Measurements from ENCODE around the gene KCNC1. TPM values are rescaled to one million over a fixed set of nuclear protein-coding genes. Genes with fewer than 3 reads are reported as not detected.
A peak's percentile ranks its signal among the peaks of the same experiment; 100 is the strongest.

The KCNC1 gene
- total RNA-seq: not detected
- long read RNA-seq: 0 reads

GRCh38 chr11:17734418-17734911 lies at the start of gene KCNC1:
KCNC1 (plus strand) TSS chr11:17734781; CDS start chr11:17736003, 1,222 bp downstream.
- DNase-seq (ENCODE audit: missing footprints): peak; percentile 37
- peak; percentile 27 for ATAC-seq
- intact Hi-C loops (cut with DNase I): loop anchor here (10.0 kb wide), 1 partner anchor 110 kb away; no protein-coding TSS in a partner anchor

DNA sequence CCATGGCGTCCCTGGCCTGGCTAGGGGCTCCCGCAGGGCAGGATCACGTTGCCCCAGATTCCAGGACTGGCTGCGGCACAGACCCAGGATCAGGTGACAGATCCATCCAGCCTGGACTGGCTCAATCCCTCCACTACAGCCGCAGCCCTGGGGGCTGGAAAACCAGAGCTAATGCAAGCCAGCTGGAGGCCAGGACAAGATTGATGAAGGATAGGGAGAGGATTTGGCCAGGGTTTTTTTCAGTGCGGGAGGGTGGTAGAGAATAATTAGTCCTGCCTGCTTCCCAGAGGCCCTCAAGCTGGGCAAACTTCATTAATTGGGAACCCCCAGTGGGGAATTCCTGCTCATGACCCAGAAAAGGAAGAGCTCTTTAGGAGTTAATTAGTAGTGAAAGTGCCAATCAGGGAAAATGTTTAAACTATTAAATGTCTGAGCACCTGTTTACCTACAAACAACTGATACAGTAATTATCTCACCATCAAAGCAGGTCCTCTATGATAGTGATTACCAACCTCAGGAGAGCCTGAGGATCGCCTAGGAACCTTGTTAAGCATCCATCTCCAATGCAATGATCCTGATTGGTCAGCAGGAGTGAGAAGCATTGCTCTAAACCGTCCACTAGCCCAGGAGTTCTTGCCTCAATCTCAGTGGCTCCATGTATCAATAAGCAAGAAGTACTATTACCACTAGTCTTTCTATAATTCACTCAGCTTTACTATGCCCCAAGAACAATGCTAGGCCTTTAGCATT lies 48.2 kb upstream of the KCNC1 start:
- ATAC-seq: no peak
- intact Hi-C loops (cut with DNase I): no loop called here
- no peak for DNase-seq (ENCODE audit: missing footprints)

DNA sequence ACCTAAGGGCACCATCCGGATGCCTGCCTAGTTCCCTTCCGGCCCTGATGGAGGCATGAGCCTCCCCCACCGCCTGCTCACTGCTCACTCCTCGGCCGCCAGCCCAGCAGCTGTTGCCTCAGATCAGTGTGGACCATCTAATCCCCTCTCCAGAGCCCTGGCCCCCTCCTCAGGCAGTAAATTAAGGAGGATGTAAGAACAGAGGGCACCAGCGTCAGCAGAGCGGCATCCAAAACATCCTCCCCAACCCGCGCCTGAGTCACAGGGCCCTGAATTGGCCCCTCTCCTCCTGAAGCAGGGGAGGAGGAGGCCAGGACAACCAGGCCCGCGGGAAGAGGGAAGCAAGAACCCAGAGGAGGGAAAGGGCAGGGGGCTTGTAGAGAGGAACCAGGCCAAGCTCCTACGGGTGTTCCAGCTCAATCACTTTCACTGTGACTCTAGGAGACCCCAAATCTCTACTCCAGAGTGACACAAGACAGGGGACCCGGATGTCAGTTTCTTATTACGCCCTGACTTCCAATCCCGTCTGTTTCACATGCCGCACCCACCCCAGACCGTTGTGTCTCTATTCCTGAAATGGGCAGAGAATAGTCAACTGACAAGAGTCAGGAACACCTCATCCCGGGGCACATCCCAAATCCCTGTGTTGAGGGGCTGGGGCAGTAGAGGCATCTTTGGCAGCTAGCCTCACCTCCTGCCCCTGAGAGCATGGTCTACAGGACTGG lies 46.5 kb upstream of the KCNC1 start:
- ATAC-seq (no peak), DNase-seq (ENCODE audit: missing footprints) (no peak)
- intact Hi-C loops (cut with DNase I): no loop called here

GRCh38 chr11:17691550-17691949 lies 43.0 kb upstream of the KCNC1 start:
- intact Hi-C loops (cut with DNase I): no loop called here
- ATAC-seq: no peak
- DNase-seq (ENCODE audit: missing footprints): no peak

- no peak for ATAC-seq
These were observed 42.6 kb upstream of the KCNC1 start for GRCh38 chr11:17691976-17692375.

DNA sequence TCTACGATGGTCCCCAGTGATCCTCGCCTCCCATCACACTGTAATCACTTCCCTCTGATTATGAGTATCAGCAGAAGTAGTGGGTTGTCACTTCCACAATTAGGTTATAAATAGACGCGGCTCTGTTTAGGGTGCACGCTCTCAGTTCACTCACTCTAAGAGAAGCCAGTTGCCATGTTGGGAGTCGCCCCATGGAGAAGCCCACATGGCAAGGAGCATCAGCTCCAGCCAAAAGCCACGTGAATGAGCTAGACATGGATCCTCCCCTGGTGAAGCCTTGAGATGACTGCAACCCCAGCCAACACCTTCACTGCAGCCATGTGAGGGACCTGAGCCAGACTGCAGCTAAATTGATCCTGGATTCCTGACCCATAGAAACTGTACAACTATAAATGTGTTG lies 41.6 kb upstream of the KCNC1 start:
- intact Hi-C loops (cut with DNase I): no loop called here

More at GRCh38 chr11:17691976-17692375, 42.6 kb upstream of the KCNC1 start:
- DNase-seq (ENCODE audit: missing footprints): no peak
- intact Hi-C loops (cut with DNase I): no loop called here

GRCh38 chr11:17693531-17693930 lies 41.0 kb upstream of the KCNC1 start:
- intact Hi-C loops (cut with DNase I): no loop called here
- no peak for ATAC-seq

More for the DNA sequence above, 41.6 kb upstream of the KCNC1 start:
- DNase-seq (ENCODE audit: missing footprints): no peak
- no peak for ATAC-seq

DNA sequence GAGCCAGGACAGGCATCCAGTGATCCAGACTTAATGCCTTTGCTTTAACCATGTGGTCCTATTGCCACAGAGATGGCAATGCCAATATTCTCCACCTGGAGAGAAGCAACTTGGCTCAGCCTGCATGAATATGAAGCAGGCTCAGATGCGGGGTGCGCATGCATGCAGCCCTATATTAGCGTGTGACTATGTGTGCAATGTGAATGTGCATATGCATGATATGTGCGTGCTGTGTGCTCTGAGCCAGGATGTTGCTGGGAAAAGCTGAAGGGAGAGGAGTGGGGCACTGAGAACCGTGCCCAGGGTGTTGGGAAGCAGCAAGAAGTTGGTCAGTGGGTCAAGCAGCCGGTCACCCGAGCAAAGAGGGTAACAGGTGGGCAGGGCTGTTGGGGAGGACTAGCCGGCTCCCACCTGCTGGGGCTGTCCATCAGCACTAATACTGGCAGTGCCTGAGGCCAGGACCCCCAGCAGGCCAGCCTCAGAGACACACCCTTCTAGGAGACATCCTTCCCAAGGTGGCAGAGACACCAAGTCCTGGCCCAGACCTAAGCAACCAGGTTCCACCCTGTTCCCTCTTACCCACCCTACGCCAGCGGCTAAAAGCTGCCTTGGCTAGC lies 40.0 kb upstream of the KCNC1 start:
- intact Hi-C loops (cut with DNase I): no loop called here
- DNase-seq (ENCODE audit: missing footprints) (no peak), ATAC-seq (no peak)

More at GRCh38 chr11:17693531-17693930, 41.0 kb upstream of the KCNC1 start:
- no peak for DNase-seq (ENCODE audit: missing footprints)

DNA sequence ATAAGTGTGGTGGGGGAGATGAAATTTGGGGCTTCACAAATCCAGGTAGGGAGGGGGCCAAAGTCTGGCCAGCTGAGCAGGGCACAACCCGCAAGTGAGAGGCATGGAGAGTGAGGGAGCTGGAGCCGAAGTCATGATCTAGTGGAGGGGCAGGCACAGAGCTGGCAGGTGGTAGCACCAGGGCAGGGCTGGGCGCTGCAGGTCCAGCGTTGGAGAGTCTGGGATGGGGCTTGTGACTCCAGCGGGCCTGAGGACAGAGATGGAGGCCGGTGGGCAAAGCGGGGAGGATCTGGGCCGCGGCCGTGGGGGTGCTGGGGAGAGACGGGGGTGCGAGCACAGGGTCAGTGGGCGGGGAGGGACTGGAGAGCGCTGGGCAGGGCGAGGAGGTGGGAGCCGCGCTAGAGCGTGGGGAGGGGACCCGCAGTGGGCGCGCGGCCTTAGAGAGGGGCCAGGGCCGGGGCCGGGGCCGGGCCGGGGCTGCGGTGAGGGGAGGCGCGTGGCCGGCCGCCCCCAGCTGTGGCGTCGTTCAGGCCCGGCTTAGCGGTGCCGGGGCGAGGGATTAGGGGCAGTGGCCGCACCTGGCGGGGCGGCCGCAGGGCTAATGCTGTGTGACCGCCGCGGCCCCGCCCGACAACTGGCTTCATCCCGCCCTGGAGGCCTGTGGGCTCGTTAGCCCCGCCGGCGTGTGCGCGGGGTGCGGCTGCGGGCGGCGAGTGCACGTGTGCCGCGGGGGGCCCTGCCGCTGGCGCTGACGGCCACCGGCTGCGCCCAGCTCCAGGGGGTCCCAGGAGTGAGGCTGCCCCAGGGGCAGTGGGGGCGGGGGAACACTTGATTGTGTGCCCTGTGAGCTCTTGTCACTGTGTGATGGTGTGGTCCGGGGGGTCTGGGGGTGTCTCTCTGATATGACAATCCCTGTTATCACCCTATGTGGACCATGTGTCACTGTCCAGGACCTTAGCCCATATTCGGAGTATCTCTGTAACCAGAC lies 38.8 kb upstream of the KCNC1 start:
- ATAC-seq (no peak), DNase-seq (ENCODE audit: missing footprints) (no peak)
- intact Hi-C loops (cut with DNase I): no loop called here

GRCh38 chr11:17696741-17697140 lies 37.8 kb upstream of the KCNC1 start:
- intact Hi-C loops (cut with DNase I): no loop called here
- ATAC-seq: no peak
- no peak for DNase-seq (ENCODE audit: missing footprints)

GRCh38 chr11:17697175-17697949 lies 37.2 kb upstream of the KCNC1 start:
- intact Hi-C loops (cut with DNase I): no loop called here
- ATAC-seq: no peak
- DNase-seq (ENCODE audit: missing footprints): no peak

GRCh38 chr11:17699147-17700114 lies 35.1 kb upstream of the KCNC1 start:
- ATAC-seq (no peak), DNase-seq (ENCODE audit: missing footprints) (no peak)

DNA sequence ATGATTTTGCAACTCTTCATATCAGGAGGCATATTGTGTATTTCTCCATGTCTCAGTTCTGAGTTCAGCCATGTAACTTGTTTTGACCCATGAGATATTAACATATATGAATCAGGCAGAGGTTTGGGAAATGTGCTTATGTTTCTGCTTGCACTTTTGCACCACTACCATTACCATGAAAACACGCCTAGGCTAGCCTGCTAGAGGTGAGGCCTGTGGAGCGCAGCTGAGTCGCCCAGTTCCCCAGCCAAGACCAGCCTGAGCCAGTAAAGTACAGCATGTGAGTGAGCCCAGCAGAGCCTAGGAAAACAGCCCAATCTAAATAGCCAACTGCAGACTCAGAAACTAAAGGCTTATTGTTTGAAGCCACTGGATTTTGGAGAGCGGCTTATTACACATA lies 33.6 kb upstream of the KCNC1 start:
- DNase-seq (ENCODE audit: missing footprints) (no peak), ATAC-seq (no peak)
- intact Hi-C loops (cut with DNase I): no loop called here

More at GRCh38 chr11:17699147-17700114, 35.1 kb upstream of the KCNC1 start:
- intact Hi-C loops (cut with DNase I): no loop called here

GRCh38 chr11:17702876-17703275 lies 31.7 kb upstream of the KCNC1 start:
- ATAC-seq: no peak
- intact Hi-C loops (cut with DNase I): no loop called here
- no peak for DNase-seq (ENCODE audit: missing footprints)

DNA sequence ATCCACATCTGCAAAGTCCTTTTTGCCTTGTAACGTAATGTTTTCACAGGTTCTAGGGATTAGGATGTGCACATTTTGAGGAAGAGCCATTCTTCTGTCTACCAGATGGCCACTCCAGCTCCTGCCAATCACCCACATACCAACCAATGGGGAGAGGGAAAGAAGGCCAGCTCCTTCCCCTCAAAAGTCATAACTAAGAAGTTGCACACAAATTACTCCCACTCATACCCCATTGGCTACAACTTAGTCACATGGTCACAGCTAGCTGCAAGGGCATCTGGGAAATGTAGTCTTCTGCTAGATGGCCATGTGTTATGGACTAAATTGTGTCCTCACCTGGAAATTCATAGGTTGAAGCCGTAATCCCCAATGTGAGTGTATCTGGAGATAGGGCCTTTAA lies 30.6 kb upstream of the KCNC1 start:
- DNase-seq (ENCODE audit: missing footprints) (no peak), ATAC-seq (no peak)
- intact Hi-C loops (cut with DNase I): no loop called here

DNA sequence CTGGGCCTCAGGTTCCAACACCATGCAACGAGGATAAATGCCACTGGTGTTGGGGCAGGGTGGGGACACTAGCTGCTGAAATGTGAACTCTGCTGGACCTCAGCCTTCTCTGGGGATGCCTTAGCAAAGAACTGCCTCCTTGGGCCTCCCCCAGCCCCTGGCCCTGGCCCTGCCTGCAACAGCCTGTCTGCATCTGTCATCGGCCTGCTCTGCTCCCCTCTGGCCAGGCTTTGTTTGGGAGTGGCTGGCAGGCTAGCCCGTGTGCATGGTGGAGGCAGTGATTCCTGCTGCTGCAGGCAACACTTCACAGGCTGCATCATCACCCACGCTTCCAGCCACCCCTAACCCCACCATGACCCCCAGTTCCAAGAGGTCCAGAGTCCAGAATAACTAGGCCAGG lies 26.8 kb upstream of the KCNC1 start:
- DNase-seq (ENCODE audit: missing footprints) (no peak), ATAC-seq (no peak)
- intact Hi-C loops (cut with DNase I): no loop called here

DNA sequence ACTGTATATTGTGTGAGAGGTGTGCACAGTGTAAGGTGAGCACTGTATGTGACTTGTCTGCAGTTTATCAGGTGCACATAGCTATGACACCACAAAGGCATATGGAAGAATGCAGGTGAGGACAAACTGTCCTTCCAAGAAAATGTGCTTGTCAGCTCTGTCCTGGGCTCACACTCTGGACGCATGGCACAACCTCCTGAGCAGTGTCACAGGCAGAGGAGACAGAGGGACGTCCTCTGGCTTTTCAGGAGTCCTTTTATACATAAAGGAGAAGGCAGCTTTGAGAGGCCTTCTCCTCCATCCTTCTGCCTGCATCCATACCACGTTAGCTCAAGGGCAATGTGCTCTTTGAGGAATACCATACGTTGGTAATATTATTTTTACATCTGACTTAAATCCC lies 22.7 kb upstream of the KCNC1 start:
- ATAC-seq: no peak
- intact Hi-C loops (cut with DNase I): no loop called here

More for the DNA sequence above, 22.7 kb upstream of the KCNC1 start:
- no peak for DNase-seq (ENCODE audit: missing footprints)
